Measurements from ENCODE around the gene INPP4A. TPM values are rescaled to one million over a fixed set of nuclear protein-coding genes. Genes with fewer than 3 reads are reported as not detected.
A peak's percentile ranks its signal among the peaks of the same experiment; 100 is the strongest.

INPP4A gene
- total and polyA plus RNA-seq, 7 donors: 1.8 to 49.9 (median 30.4) TPM

- peaks cover 0 to 43% (median 13%) of the 10 kb centered on the region in 4 donors for H3K36me3 ChIP-seq
- no peak overlapping the region for H3K4me3 ChIP-seq
- WGBS, 2 donors: 90 to 92% methylated on average over 7 of the region's 7 CpGs
- peaks cover 0 to 54% (median 44%) of the 10 kb centered on the region in 4 donors for H3K4me1 ChIP-seq
- intact Hi-C loops (cut with DNase I): loop anchor here (10.0 kb wide), 3 partner anchors 162 to 942 kb away; partner anchors contain the start of genes ACTR1B, C2orf92, INPP4A and TMEM131
- H3K27ac ChIP-seq: no peak overlapping the region
- no peaks in the 10 kb centered on the region for H3K27me3 ChIP-seq
- TF ChIP-seq CTCF (IDR thresholded peaks at IDR 0.05): no peak
- no peak for TF ChIP-seq POLR2AphosphoS5 (IDR thresholded peaks at IDR 0.05)
- no peak for TF ChIP-seq EP300 (IDR thresholded peaks at IDR 0.05)
- TF ChIP-seq POLR2A (IDR thresholded peaks at IDR 0.05): no peak
- DNase-seq: no peak
- no peaks in the 10 kb centered on the region for H3K9me3 ChIP-seq
Measured at GRCh38 chr2:98606431-98606830, 161.8 kb downstream of the INPP4A start.

DNA sequence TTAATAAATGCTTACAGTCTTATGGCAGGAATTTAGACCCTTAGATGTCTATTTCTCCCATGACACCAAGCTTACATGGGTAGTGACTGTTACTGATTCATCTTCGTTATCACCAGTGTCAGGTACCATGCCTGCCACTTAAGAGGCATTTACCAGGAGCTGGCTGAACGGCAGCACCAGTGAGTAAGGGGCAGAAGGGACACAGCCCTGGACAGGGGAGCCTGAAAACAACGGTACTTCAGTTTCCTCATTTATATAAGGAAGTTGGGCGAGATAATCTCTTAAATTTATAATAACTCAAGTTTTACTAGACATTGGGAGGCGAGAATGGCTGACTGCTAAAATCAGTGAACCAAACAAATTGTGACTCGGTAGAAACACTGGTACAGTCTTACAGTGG is 162.4 kb downstream of the INPP4A start:
- Histone ChIP-seq H3K4me1 (peaks cover 0 to 60% (median 48%) of the 10 kb centered on the region in 4 donors), H3K36me3 (peaks cover 0 to 43% (median 19%) of the 10 kb centered on the region in 4 donors), H3K4me3 (peak overlapping the region in 3 of 4 donors; percentile 56 to 95 (median 91)), H3K27ac (peak overlapping the region in 2 of 4 donors; percentile 94 to 97), H3K9me3 (no peaks in the 10 kb centered on the region), H3K27me3 (no peaks in the 10 kb centered on the region)
- no peak for DNase-seq
- TF ChIP-seq EP300 (IDR thresholded peaks at IDR 0.05): no peak
- TF ChIP-seq POLR2A (IDR thresholded peaks at IDR 0.05): no peak
- no peak for TF ChIP-seq CTCF (IDR thresholded peaks at IDR 0.05)
- WGBS, 2 donors: 31 to 45% methylated on average over 6 of the region's 6 CpGs
- intact Hi-C loops (cut with DNase I): loop anchor here (1.0 to 10.0 kb wide), 4 partner anchors 162 to 942 kb away; partner anchors contain the start of genes ACTR1B, C2orf92, INPP4A and TMEM131

- no peaks in the 10 kb centered on the region for H3K9me3 ChIP-seq
- H3K4me3 ChIP-seq: peak overlapping the region; percentile 56 to 95 (median 93)
- peaks cover 0 to 43% (median 23%) of the 10 kb centered on the region in 4 donors for H3K36me3 ChIP-seq
- WGBS, 2 donors: 3 to 6% methylated on average over 7 of the region's 7 CpGs
- DNase-seq: no peak
- TF ChIP-seq POLR2A (IDR thresholded peaks at IDR 0.05) (no peak), CTCF (IDR thresholded peaks at IDR 0.05) (no peak), EP300 (IDR thresholded peaks at IDR 0.05) (no peak), POLR2AphosphoS5 (IDR thresholded peaks at IDR 0.05) (no peak)
- peak overlapping the region; percentile 93 to 97 (median 94) for H3K27ac ChIP-seq
- no peaks in the 10 kb centered on the region for H3K27me3 ChIP-seq
- peaks cover 0 to 60% (median 48%) of the 10 kb centered on the region in 4 donors for H3K4me1 ChIP-seq
- intact Hi-C loops (cut with DNase I): loop anchor here (1.0 to 10.0 kb wide), 5 partner anchors 163 to 943 kb away; partner anchors contain the start of genes ACTR1B, C2orf92, INPP4A and TMEM131
Measured at GRCh38 chr2:98607741-98608115, 163.1 kb downstream of the INPP4A start.

DNA sequence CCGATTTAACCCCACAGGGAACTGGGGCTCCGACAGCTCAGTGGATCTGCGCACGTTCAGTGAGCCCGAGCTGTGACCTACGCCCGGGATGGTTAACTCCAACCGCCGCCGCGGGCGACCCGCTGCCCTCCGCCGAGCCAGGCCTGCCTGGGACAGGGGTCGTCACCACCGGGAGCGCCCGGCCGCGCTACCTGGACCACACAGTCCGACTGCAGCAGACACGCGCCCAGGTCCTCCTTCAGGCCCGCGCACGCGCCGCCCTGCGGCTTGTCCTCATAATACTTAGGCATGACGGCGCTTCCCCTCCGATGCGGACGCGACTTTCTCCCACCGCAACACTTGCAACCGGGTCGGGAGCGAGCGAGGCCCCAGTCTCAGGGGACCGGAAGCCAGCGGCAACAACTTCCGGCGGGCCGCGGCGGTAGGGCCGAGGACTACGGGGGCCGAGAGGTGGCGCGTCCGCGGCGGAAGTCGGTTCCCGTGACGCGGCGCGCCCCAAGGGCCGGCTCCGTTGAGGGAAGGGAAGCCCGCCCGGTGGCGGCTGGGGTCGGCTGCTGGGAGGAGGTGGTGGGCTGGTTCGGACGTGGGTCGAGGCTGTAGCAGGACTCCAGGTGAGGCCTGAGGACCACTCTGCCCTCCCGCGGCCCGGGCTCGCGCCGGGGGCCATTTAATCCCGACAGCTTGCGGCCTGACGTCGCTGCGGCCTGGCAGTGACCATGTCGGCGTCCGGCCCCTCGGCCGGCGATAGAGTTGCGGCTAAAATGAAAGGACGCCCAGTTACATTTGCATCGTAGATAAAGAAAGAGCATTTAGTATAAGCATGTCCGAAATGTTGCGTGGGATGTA is 163.7 kb downstream of the INPP4A start, which contains the start of the genes COA5 and UNC50:
TSS of gene COA5 (minus strand) at position 397 of the 846 bp plus-strand sequence. CDS start at position 290, 107 bp downstream.
TSS of gene UNC50 (plus strand) at position 474 of the 846 bp plus-strand sequence. CDS start 1,171 bp downstream, outside the sequence.
- Histone ChIP-seq H3K27ac (peak within 1 kb of the TSS; percentile 93 to 97 (median 94)), H3K4me1 (peaks cover 0 to 60% (median 48%) of the 10 kb centered on the region in 4 donors), H3K4me3 (peak within 1 kb of the TSS; percentile 56 to 95 (median 93)), H3K36me3 (peaks cover 0 to 43% (median 28%) of the 10 kb centered on the region in 4 donors), H3K27me3 (no peaks in the 10 kb centered on the region), H3K9me3 (no peaks in the 10 kb centered on the region)
- peak; percentile 94 for DNase-seq
- intact Hi-C loops (cut with DNase I): loop anchor here (2.0 to 10.0 kb wide), 4 partner anchors 164 to 944 kb away; partner anchors contain the start of genes ACTR1B, C2orf92, INPP4A and TMEM131
- WGBS, 2 donors: 0% methylated on average over 93 of the region's 93 CpGs
- no peak for TF ChIP-seq CTCF (IDR thresholded peaks at IDR 0.05)
- peak in 1 of 4 donors; percentile 36 for TF ChIP-seq EP300 (IDR thresholded peaks at IDR 0.05)
- peak; percentile 84 to 97 (median 94) for TF ChIP-seq POLR2AphosphoS5 (IDR thresholded peaks at IDR 0.05)
- TF ChIP-seq POLR2A (IDR thresholded peaks at IDR 0.05): peak; percentile 71 to 83

Measured in sigmoid colon (tissue), 7 donors.